Sigmoid colon (tissue), 4 donors: Measurements from ENCODE around the gene MYT1.

Experiments used
- EP300 ChIP-seq, 4 donors: sonication (generic); formaldehyde crosslinking; IDR thresholded peaks; one replicate each; pipeline ENCODE4 v1.6.1; 2017; ENCODE audit warnings: antibody characterized with exemption in 4 of 4
- POLR2A ChIP-seq, 2 donors: fragments of 450-650 bp; IDR thresholded peaks; one replicate each; pipeline ENCODE4 v1.6.1; 2016; ENCODE audit warnings: antibody characterized with exemption in 2 of 2, mild to moderate bottlenecking in 2 of 2, moderate library complexity in 2 of 2
- TF ChIP-seq, protein P1 (sequence below), 4 experiments: fragments of 450-650 bp in 3 of 4; fragments of 200-600 bp in 1 of 4; IDR thresholded peaks; one replicate each; pipeline ENCODE4 v1.5.1; 2016 to 2019; ENCODE audit warnings: antibody characterized with exemption in 4 of 4, mild to moderate bottlenecking in 3 of 4, moderate library complexity in 2 of 4

DNA sequence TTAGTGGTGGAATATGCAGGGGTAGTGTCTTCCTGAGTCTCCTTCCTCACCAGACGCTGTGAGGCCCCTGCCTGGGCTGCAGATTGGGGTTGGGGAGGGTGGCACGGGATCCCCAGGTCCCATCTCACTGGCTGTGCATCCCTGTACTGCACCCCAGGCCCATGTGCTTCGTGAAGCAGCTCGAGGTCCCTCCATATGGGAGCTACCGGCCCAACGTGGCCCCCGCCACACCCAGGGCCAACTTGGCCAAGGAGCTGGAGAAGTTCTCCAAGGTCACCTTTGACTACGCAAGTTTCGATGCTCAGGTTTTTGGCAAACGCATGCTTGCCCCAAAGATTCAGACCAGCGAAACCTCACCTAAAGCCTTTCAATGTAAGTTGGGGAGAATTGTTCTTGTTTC is 52.7 kb downstream of the MYT1 start:
- TF ChIP-seq POLR2A (IDR thresholded peaks at IDR 0.05) (no peak), EP300 (IDR thresholded peaks at IDR 0.05) (no peak)
- TF ChIP-seq, protein P1, sequence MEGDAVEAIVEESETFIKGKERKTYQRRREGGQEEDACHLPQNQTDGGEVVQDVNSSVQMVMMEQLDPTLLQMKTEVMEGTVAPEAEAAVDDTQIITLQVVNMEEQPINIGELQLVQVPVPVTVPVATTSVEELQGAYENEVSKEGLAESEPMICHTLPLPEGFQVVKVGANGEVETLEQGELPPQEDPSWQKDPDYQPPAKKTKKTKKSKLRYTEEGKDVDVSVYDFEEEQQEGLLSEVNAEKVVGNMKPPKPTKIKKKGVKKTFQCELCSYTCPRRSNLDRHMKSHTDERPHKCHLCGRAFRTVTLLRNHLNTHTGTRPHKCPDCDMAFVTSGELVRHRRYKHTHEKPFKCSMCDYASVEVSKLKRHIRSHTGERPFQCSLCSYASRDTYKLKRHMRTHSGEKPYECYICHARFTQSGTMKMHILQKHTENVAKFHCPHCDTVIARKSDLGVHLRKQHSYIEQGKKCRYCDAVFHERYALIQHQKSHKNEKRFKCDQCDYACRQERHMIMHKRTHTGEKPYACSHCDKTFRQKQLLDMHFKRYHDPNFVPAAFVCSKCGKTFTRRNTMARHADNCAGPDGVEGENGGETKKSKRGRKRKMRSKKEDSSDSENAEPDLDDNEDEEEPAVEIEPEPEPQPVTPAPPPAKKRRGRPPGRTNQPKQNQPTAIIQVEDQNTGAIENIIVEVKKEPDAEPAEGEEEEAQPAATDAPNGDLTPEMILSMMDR (IDR thresholded peaks at IDR 0.05) = no peak
